GM21529 (cell line): ENCODE results near the gene CPLX3.
A peak's percentile ranks its signal among the peaks of the same experiment; 100 is the strongest.

Source experiments
- ATAC-seq: cut with Tn5 transposase; IDR thresholded peaks from one replicate; pipeline ENCODE4 v1.9.1; 2021; ENCODE audit not compliant: unreplicated experiment

The CPLX3 gene

GRCh38 chr15:74869726-74870407 lies 43.4 kb downstream of the CPLX3 start:
- peak; percentile 52 for ATAC-seq

GRCh38 chr15:74870436-74871215 lies 44.2 kb downstream of the CPLX3 start:
- no peak for ATAC-seq

GRCh38 chr15:74872702-74873035 lies 46.2 kb downstream of the CPLX3 start:
- no peak for ATAC-seq

GRCh38 chr15:74873036-74873755 lies 46.8 kb downstream of the CPLX3 start, which contains the start of gene SCAMP2:
SCAMP2 (minus strand) TSS chr15:74873365; CDS start chr15:74873255, 110 bp downstream.
- peak; percentile 72 for ATAC-seq

GRCh38 chr15:74873756-74874424 lies 47.5 kb downstream of the CPLX3 start:
- ATAC-seq, result no peak

- ATAC-seq, result no peak
Measured at GRCh38 chr15:74878273-74878672, 51.8 kb downstream of the CPLX3 start.
